ENCODE measurements around the gene DTX1. TPM values are rescaled to one million over a fixed set of nuclear protein-coding genes. Genes with fewer than 3 reads are reported as not detected.

DTX1 gene
- total and polyA plus RNA-seq, 2 donors (not counting 3 experiments of a cell fraction or from before 2014, with no cell fraction given), result 0.06 to 0.22 TPM

DNA sequence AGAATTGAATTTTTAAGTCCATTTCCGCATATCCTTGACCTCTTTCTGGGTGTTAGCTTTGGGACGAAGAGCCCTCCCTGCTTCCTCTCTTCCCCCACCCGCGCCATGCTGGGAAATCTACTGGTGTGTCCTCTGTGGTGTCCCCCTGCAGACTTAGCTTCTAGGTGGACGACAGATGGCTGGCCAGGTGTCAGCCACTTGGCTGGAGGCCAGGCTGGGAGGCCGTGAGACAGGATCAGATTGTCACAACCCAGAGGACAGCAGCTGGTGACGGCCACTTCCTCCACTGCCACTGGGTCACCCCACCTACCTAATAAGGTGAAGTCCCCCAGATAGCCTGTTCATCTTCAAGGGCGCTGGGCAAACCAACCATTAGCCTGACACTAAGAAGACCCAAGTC lies 13.3 kb upstream of the DTX1 start:
- intact Hi-C loops (cut with micrococcal nuclease), result no loop called here
- TF ChIP-seq FOS (IDR thresholded peaks at IDR 0.05; ENCODE audit: borderline replicate concordance, insufficient read depth, low read length) (no peak), JUN (IDR thresholded peaks at IDR 0.05; ENCODE audit: borderline replicate concordance, insufficient read depth, insufficient read length, low read depth) (no peak), GATA2 (IDR thresholded peaks at IDR 0.05; ENCODE audit: insufficient read depth, insufficient read length, low read depth, low read length) (no peak), POLR2AphosphoS5 (IDR thresholded peaks at IDR 0.05; ENCODE audit: insufficient read depth, low read depth, low read length) (no peak), MAX (IDR thresholded peaks at IDR 0.05; ENCODE audit: insufficient read depth, insufficient read length) (no peak), MYC (IDR thresholded peaks at IDR 0.05; ENCODE audit: low read depth, low read length) (no peak), POLR2A (IDR thresholded peaks at IDR 0.05; ENCODE audit: low read depth, low read length) (no peak), EZH2 (IDR thresholded peaks at IDR 0.05; ENCODE audit: borderline replicate concordance, low read depth, low read length, severe bottlenecking) (no peak)
- TF ChIP-seq, protein P1, sequence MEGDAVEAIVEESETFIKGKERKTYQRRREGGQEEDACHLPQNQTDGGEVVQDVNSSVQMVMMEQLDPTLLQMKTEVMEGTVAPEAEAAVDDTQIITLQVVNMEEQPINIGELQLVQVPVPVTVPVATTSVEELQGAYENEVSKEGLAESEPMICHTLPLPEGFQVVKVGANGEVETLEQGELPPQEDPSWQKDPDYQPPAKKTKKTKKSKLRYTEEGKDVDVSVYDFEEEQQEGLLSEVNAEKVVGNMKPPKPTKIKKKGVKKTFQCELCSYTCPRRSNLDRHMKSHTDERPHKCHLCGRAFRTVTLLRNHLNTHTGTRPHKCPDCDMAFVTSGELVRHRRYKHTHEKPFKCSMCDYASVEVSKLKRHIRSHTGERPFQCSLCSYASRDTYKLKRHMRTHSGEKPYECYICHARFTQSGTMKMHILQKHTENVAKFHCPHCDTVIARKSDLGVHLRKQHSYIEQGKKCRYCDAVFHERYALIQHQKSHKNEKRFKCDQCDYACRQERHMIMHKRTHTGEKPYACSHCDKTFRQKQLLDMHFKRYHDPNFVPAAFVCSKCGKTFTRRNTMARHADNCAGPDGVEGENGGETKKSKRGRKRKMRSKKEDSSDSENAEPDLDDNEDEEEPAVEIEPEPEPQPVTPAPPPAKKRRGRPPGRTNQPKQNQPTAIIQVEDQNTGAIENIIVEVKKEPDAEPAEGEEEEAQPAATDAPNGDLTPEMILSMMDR (IDR thresholded peaks at IDR 0.05; ENCODE audit: extremely low read depth in 1 of 2, insufficient read depth in 1 of 2, low read depth in 1 of 2, low read length in 2 of 2), result no peak
- BruUV-seq (replicated peaks), result no TSS peak
- Histone ChIP-seq H3K4me1 (ENCODE audit: control insufficient read depth, extremely low read depth, insufficient read depth, low read length) (peaks cover 12% of the 10 kb centered on the region), H3K4me2 (ENCODE audit: insufficient read depth, low read length) (no peak overlapping the region), H2AFZ (ENCODE audit: low read depth, low read length) (no peak overlapping the region), H3K27ac (ENCODE audit: insufficient read depth, low read depth, low read length) (no peak overlapping the region), H3K9ac (replicated peaks; ENCODE audit: extremely low read depth, insufficient read depth, low read length) (no peak overlapping the region), H3K9me1 (replicated peaks; ENCODE audit: control insufficient read depth, extremely low read depth, insufficient read depth, low read length) (no peaks in the 10 kb centered on the region), H4K20me1 (replicated peaks; ENCODE audit: control insufficient read depth, extremely low read depth, insufficient read depth, low read length) (no peaks in the 10 kb centered on the region), H3K4me3 (replicated peaks in 1 of 3; ENCODE audit: insufficient read depth in 1 of 3, low read depth in 1 of 3, low read length in 3 of 3) (no peak overlapping the region), H3K79me2 (ENCODE audit: control insufficient read depth, insufficient read depth, low read length) (no peaks in the 10 kb centered on the region), H3K9me3 (replicated peaks; ENCODE audit: control insufficient read depth, insufficient read depth, low read length) (no peaks in the 10 kb centered on the region), H3K27me3 (ENCODE audit: control insufficient read depth in 2 of 2, insufficient read depth in 2 of 2, low read length in 2 of 2) (peaks cover 0 to 6% of the 10 kb centered on the region in 2 experiments), H3K36me3 (ENCODE audit: control insufficient read depth in 2 of 2, extremely low read depth in 1 of 2, insufficient read depth in 2 of 2, low read length in 2 of 2) (no peaks in the 10 kb centered on the region)
- FAIRE-seq (no peak), DNase-seq (ENCODE audit: low read depth, low spot score) (no peak)
- POLR2A ChIA-PET, result no interaction called here
- CTCF ChIA-PET, result interaction anchor here (2.1 kb wide), 1 partner anchor 50 kb away, joined by 10 read pairs; no protein-coding TSS in a partner anchor
- dilution Hi-C loops (cut with MboI; ENCODE audit: extremely low pct_ligation_motif_present, low sequenced_read_pairs), result no loop called here
